GM13977 (cell line): Measurements from ENCODE around the gene ARFRP1.

Source experiments
- DNase-seq: peaks from one replicate; pipeline ENCODE4 v3.0.0; 2012; ENCODE audit warnings: low spot score
- CTCF ChIP-seq: IDR thresholded peaks from 2 replicates; pipeline ENCODE4 v1.5.1; 2012; ENCODE audit warnings: mild to moderate bottlenecking, control low read depth; ENCODE audit not compliant: insufficient read depth; ENCODE audit errors: extremely low read depth, missing control alignments
- in situ Hi-C: fragments of 300-500 bp; cut with MboI; formaldehyde crosslinking; loops from one replicate; pipeline ENCODE4 v1.12.0; 2022; ENCODE audit warnings: low sequenced_read_pairs, low pct_unique_long_range_greater_than_20kb, mixed read lengths, inconsistent platforms; ENCODE audit not compliant: unreplicated experiment

ARFRP1 gene

GRCh38 chr20:63705232-63706026, 2.3 kb downstream of the ARFRP1 start:
- no peak for TF ChIP-seq CTCF
- in situ Hi-C loops, result loop anchor here (5.0 kb wide), 1 partner anchor 152 kb away; no protein-coding TSS in a partner anchor
- DNase-seq, result peak; percentile 4

GRCh38 chr20:63704749-63705117, 3.0 kb downstream of the ARFRP1 start:
- in situ Hi-C loops, result loop anchor here (5.0 kb wide), 1 partner anchor 153 kb away; no protein-coding TSS in a partner anchor
- DNase-seq, result no peak

GRCh38 chr20:63703976-63704748, 3.6 kb downstream of the ARFRP1 start:
- in situ Hi-C loops, result no loop called here
- TF ChIP-seq CTCF, result no peak
- peak; percentile 3 for DNase-seq

More at GRCh38 chr20:63704749-63705117, 3.0 kb downstream of the ARFRP1 start:
- no peak for TF ChIP-seq CTCF

GRCh38 chr20:63703471-63703975, 4.3 kb downstream of the ARFRP1 start:
- DNase-seq, result no peak
- in situ Hi-C loops, result no loop called here
- TF ChIP-seq CTCF, result no peak

- TF ChIP-seq CTCF, result no peak
- DNase-seq, result peak; percentile 10
- in situ Hi-C loops, result no loop called here
These were observed 4.9 kb downstream of the ARFRP1 start for GRCh38 chr20:63702751-63703470.

- TF ChIP-seq CTCF, result no peak
- DNase-seq, result no peak
- in situ Hi-C loops, result no loop called here
These were observed 5.6 kb downstream of the ARFRP1 start for GRCh38 chr20:63702036-63702665.
